ENCODE measurements around the gene CBX8.

The CBX8 gene

GRCh38 chr17:79835470-79835899 lies 38.6 kb upstream of the CBX8 start:
- DNase-seq (ENCODE audit: low spot score): no peak

DNA sequence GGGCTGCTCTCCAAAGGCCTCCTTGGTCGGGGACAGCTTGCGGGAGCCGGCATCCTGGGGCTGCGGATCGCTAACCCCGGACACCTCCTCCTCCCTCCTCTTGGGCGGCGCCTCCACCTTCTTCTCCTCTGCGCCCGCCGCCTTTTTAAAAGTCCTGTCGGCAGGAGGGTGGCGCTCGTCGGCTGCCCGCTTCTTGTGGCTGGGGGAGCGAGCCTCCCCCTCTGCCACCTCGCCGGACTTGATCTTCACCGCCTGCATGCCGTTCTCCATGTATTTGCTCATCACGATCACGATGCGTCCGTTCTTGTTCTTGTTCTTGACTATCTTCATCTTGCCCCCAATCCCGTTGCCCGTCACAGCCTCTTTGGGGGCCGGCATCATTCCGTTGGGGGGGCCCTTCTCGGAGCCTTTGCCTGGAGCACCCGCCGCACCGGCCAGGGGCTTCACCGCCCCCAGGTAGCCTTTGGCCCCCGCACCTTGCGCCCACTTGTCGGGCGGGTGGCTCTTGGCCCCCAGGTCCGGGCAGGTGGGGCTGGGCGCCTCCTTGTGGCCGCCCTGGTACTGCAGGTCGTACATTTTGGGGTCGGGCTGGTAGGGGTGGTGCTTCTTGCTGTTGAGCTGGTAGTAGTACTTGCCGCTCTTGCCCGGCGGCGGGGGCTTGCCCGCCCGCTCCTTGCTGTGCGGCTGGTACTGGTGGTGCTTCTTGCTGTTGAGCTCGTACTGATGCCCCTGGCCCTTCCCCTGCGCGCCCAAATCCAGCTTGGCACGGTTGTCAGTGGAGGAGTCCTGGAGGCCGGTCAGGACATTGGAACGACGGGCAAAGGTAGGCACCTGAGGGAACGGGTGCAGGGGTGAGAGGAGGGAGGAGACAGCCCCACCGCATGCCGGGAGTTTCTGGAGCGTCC lies 37.9 kb upstream of the CBX8 start:
- no peak for DNase-seq (ENCODE audit: low spot score)

- no peak for DNase-seq (ENCODE audit: low spot score)
Measured at GRCh38 chr17:79833744-79834564, 37.1 kb upstream of the CBX8 start.

DNA sequence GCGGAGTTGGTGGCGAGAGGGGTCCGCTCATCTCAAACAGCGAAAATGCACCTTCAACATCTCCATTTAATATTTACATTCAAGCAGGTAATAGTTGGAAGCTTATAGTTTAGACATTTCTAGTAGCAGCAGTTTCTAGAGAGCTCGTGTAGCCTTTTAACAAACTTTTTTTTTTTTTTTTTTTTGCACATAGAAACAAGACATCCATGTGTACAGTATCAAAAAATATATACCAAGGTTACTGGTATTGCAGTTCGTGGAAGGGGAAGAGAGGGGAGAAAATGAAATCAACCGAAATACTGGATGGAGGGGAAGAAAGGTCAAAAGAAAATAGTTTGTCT lies 36.2 kb upstream of the CBX8 start:
- DNase-seq (ENCODE audit: low spot score): no peak

DNA sequence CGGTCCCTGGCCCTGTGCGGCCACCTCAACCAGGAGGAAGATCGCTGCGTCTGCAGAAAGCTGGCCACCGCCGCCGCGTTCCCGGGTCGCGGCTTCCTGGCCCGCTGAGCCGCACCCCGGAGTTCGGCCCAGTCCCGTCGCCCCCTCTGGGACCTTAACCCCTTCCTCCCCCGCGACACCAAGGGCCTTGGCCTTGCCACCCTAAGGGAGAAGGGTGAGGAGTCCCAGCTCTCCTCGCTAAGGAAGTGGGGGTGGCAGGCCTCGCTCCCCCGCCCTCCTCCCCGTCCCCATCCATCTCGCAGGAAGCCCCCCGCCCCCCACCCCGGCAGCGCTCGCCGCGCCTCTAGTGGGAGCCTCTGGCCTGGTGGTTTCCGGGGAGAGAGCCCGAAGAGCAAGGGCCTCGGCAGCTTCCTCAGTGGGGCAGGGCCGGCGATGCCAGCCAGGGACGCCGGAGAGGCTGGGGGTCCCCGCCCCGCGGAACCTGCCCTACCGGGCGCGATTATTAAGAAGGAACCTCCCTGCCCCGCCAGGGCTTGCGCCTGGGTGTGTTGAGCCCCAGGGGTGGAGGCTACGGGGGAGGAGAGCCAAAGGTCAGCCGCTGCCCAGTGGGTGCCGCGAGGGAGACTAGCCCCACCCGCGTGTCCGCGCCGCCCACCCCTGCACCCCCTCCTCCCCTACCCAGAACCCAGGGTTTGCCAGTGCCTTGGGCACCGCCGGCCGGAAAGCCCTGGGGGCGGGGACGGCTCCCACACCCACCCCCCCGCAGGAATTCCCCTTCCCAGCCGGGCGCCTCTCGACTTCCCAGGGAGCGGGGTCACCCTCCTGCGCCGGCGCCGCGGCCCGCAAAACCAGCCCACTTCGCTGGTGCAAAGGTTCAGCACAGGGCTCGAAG lies 35.6 kb upstream of the CBX8 start:
- DNase-seq (ENCODE audit: low spot score): no peak

GRCh38 chr17:79831265-79832217 lies 34.7 kb upstream of the CBX8 start:
- no peak for DNase-seq (ENCODE audit: low spot score)

DNA sequence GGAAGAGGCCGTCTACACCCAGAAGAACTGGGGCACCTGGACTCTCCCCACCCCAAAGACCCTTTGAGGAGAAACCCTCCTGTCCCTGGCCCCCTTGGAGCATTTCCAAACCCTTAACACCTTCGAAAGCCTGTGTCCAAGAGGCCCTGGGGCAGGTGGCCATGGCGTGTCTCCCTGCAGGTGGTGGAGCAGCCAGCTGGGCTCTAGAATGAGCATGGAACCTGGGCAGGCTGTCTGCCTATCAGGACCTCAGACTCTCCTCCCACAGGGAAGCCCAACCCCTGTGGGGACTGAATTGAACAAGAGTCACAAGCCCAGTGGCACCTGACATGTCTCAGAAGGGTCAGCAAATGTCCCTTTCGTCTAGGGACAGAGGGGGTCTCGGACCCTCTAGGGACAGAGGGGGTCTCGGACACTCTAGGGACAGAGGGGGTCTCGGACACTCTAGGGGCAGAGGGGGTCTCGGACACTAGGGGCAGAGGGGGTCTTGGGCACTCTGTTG lies 33.9 kb upstream of the CBX8 start:
- DNase-seq (ENCODE audit: low spot score): no peak

DNA sequence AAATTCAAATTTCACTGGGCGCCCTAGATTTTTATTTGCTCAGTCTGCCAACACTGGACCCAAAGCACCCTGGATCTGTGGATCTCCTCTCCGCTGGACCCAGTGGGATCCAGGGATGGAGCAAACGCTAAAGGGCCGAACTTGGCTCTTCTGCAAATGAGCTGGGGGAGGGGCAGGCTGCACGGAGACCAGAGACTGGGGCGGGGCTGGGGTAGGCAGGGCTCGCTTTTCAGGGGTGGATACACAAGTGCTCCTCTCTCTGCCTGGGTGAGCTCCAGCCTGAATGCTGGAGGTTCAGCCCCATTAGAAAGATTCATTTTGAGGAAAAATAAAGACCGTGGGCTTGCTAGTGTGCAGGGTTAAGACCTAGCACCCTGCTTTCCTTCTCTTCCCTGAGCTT lies 33.4 kb upstream of the CBX8 start:
- no peak for DNase-seq (ENCODE audit: low spot score)

- DNase-seq (ENCODE audit: low spot score): no peak
Measured at GRCh38 chr17:79829457-79829856, 32.6 kb upstream of the CBX8 start.

DNA sequence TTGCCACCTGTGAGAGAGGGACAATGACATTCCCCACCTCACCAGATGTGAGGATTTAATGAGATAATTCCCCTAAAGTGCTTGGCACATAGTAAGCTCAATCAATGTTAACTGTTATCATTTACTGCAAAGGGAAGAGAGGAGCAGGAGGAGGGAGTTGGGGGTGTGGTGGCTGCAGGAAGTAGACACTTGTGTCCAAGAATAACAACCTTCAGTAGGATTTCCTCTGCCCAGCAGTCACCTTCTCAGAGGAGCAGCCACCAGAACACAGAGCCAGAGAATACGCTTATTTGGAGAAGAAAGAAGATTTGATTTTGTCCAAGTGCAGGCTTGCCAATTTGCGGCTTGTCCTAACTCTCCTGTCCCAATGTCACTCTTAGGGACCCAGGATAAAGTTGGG lies 32.1 kb upstream of the CBX8 start:
- DNase-seq (ENCODE audit: low spot score): no peak

DNA sequence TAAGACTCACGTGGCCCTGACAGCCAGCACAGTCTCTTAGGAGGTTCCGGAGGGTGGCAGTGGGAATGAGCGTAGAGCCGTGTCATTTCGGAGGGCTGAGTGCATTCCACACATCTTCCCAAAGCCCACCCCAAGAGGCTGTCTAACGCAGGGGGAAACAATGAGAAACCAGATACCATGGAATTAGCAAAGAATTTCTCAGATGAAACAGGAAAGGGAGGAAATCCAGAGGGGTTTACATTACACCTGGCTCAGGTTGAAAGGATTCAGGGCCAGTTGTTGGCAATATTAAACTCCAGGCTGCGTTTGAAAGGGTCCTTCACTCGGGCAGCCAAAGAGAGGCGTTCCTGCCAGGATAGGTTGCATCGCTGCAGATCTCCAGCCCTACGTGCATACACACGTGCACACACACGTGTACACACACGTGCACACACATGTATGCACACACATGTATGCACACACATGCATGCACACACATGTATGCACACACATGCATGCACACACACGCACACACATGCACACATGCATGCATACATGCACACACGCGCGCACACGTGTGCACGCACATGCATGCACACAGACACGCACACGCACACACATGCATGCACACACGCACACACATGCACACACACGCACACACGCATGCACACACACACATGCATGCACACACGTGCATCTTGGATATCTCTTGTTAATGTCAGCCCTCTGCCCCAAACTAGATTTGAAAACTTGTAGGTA lies 30.1 kb upstream of the CBX8 start:
- DNase-seq (ENCODE audit: low spot score): no peak

DNA sequence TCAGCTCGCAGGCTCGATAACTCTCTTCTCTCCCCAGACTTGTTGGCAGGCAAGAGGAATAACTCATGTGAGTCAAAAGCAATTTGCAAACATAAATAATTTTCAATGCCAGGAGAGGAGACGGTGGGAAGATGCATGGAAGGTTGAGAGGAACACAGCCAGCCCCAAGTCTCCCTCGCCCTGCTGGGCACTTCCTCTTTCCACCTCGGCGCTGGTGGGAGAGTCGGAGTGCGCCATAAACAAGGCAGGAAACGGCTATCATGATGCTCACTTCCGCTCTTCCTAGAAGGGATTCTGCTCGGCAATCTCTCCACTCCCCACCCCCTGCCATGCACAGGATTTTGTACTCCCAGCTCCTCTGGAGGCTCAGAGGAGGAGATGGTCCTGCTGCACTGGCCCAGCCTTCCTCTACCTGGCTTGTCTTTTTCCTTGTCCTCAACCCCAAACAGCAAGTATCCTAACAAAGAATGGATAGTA lies 29.4 kb upstream of the CBX8 start:
- DNase-seq (ENCODE audit: low spot score): no peak

DNA sequence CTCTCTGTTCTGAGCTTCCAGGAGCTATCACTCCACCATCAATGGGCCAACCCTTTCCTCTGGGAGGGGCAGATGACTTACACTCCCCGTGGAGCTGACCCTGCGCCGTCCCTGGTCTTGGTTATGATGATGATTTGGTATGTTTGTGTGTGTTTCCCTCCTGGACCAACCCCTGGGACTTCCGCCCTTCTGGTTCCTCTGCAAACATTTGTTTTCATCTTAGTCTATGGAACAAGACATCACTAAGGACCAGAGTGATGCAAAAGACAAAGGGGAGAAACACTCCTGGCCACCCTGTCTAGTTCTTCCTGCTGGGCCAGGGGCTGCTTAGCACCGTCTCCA lies 28.7 kb upstream of the CBX8 start:
- DNase-seq (ENCODE audit: low spot score): no peak

- DNase-seq (ENCODE audit: low spot score): no peak
Measured at GRCh38 chr17:79824893-79825579, 28.2 kb upstream of the CBX8 start.

- DNase-seq (ENCODE audit: low spot score): no peak
Measured at GRCh38 chr17:79824234-79824633, 27.4 kb upstream of the CBX8 start.

DNA sequence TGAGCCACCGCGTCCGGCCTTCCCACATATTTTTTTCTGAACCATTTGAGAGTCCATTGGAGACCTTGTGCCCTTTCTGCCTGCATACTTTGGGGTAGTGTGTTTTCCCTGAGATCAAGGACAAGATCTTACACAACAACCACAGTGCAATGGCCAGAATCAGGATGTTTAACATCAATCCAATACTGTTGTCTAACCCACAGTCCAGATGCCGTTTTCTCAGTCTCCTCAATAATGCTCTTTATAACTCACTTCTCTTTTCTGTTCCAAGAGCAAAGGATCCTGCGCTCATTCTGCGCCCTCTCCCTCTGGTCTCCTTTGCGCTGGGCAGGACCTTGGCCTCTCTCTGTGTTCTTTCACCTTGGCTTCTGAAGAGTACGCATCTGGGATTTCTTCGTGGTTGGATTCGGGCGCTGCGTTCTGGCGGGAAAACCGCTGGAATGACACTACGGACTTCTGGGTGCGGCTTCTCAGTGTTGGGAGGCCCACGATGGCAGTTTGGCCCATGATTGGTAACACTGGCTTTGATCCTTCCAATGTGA lies 25.8 kb upstream of the CBX8 start:
- DNase-seq (ENCODE audit: low spot score): no peak

DNA sequence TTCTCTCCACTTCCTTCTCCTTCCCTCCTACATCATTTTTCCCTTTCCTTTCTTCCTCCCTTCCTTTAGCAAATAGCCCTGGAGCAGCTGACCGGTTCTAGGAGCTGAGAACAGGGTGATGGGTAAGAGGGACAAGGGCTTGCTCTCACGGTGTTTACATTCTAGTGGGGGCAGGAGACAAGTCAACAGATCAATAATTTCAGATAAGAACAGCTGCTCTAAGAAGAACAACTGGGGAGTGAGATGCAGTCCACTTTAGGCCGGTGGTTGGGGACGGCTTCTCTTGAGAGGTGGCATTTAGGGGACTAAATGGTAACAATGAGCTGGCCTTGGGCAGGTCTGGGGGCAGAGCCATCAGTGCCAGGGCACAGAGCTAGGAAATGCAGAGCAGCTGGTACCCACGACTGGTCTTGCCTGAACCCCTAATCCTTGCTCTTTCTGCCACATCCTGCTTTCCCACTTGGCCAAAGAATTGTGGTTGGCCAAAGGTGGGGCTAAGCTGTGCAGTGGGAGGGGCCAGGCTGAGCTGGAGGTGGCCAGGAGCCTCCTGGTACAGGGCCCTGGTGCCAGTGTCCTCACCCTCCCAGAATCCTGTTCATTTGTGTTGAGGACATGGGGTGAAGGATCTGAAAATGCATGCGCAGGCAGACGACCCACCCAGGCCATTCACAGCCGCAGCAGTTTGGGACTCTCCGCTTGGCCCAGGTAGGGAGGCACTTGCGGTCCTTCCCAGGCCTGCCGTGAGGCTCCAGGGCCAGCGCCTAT lies 24.6 kb upstream of the CBX8 start:
- DNase-seq (ENCODE audit: low spot score): no peak

DNA sequence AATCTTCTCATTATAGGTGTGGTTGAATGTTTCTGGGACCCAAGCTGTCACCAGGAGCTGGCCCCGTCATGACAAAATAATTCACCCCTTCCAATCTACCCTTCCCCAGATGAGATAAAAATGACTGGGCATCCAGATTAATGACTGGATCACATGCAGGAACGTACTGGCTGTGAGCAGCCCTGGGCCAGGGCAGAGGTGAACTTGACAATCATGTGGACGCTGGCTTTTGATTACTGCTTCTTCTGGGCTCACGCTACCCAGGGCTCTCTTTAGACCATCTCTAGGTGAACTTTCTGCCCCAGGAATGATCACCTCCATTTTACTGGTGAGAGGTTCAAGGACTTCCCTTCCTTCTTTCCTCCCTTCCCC lies 24.1 kb upstream of the CBX8 start:
- DNase-seq (ENCODE audit: low spot score): no peak

All from AG08395 (cell line).